Measurements from ENCODE around the gene DIO3. TPM values are rescaled to one million over a fixed set of nuclear protein-coding genes. Genes with fewer than 3 reads are reported as not detected.
A peak's percentile ranks its signal among the peaks of the same experiment; 100 is the strongest.

DIO3 gene
- total RNA-seq, 2 experiments from 2014 or later: not detected

- no peak for DNase-seq (ENCODE audit: low spot score)
- CTCF ChIA-PET (ENCODE audit: unreplicated experiment): interaction anchor here (0.7 kb wide), 1 partner anchor 948 kb away, joined by 15 read pairs; no protein-coding TSS in a partner anchor
- Histone ChIP-seq H3K4me3 (ENCODE audit: low read depth, low read length, poor library complexity, severe bottlenecking) (no peak overlapping the region), H4K20me1 (ENCODE audit: insufficient read depth, low read length) (no peaks in the 10 kb centered on the region), H3K79me2 (ENCODE audit: insufficient read depth, low read depth, low read length) (no peaks in the 10 kb centered on the region), H3K9me2 (ENCODE audit: insufficient read depth, low read length) (no peaks in the 10 kb centered on the region), H3K4me2 (ENCODE audit: low read length) (peak overlapping the region; percentile 64), H2AFZ (ENCODE audit: low read length) (peak overlapping the region; percentile 48; the same call in 1 of the 2 replicates), H3K27ac (ENCODE audit: low read depth, low read length, poor library complexity, severe bottlenecking) (peak overlapping the region; percentile 33), H3K9me3 (ENCODE audit: low read length) (no peaks in the 10 kb centered on the region), H3K4me1 (ENCODE audit: insufficient read depth, low read length, poor library complexity, severe bottlenecking) (peaks cover 21% of the 10 kb centered on the region), H3K36me3 (ENCODE audit: insufficient read depth, low read length) (no peaks in the 10 kb centered on the region)
- POLR2A ChIA-PET: interaction anchor here (0.6 kb wide), 1 partner anchor 1896 kb away, joined by 3 read pairs; no protein-coding TSS in a partner anchor
- TF ChIP-seq EZH2phosphoT487 (IDR thresholded peaks at IDR 0.05; ENCODE audit: borderline replicate concordance, low read depth, low read length) (no peak), CTCF (conservative IDR thresholded peaks at IDR 0.05; ENCODE audit: low read length) (no peak)
- no TSS peak for BruUV-seq (replicated peaks)
- intact Hi-C loops (cut with micrococcal nuclease; ENCODE audit: unreplicated experiment): loop anchor here (10.0 kb wide), 1 partner anchor 197 kb away; no protein-coding TSS in a partner anchor
These were observed 699 bp downstream of the DIO3 start for GRCh38 chr14:101561897-101562490.

DNA sequence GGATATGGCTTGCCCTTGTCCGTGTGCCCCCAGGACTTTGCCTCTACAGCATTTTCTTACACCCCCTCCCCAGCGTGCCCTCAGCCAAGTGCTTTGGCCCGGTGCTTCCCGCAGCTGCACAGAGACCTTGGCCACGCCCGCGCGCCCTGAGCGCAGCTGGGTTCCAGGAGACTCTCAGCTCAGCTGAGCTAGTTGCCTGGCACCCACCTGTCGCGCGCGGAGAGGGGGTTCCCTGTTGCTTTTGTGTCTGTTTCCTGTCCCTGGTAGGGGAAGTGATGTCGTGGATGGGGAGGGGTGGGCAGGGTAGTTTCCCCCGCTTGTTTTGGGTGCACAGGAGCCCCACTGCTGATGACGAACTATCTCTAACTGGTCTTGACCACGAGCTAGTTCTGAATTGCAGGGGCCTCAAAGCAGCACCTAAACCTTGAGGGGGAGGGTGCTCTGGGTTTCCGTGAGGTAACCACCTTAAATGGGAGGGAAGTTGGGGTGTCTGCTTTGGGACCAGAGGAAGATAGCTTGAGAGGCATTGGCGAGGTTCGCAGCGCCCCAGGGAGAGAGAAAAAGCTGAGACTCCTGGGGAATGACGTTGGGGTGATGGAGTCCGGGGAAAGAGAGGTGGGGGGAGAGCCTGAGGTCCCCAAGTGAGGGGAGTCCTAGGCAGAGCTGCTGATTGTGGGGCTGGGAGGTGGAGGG lies 1.5 kb downstream of the DIO3 start:
- H3K27ac ChIP-seq (ENCODE audit: low read depth, low read length, poor library complexity, severe bottlenecking): peak overlapping the region; percentile 33
- DNase-seq (ENCODE audit: low spot score): peak; percentile 85
- H3K36me3 ChIP-seq (ENCODE audit: insufficient read depth, low read length): no peaks in the 10 kb centered on the region
- ChIA-PET POLR2A (interaction anchor here (0.6 to 1.0 kb wide), 4 partner anchors 81 to 1897 kb away, joined by 3 to 5 read pairs (median 4); no protein-coding TSS in a partner anchor), CTCF (ENCODE audit: unreplicated experiment) (interaction anchor here (0.6 to 0.7 kb wide), 2 partner anchors 709 to 949 kb away, joined by 3 to 15 read pairs; no protein-coding TSS in a partner anchor)
- no peak for TF ChIP-seq CTCF (conservative IDR thresholded peaks at IDR 0.05; ENCODE audit: low read length)
- no peak for TF ChIP-seq EZH2phosphoT487 (IDR thresholded peaks at IDR 0.05; ENCODE audit: borderline replicate concordance, low read depth, low read length)
- H3K79me2 ChIP-seq (ENCODE audit: insufficient read depth, low read depth, low read length): no peaks in the 10 kb centered on the region
- H3K9me2 ChIP-seq (ENCODE audit: insufficient read depth, low read length): no peaks in the 10 kb centered on the region
- H3K4me2 ChIP-seq (ENCODE audit: low read length): peak overlapping the region; percentile 64
- peak overlapping the region; percentile 48; the same call in 1 of the 2 replicates for H2AFZ ChIP-seq (ENCODE audit: low read length)
- H3K4me1 ChIP-seq (ENCODE audit: insufficient read depth, low read length, poor library complexity, severe bottlenecking): peaks cover 18% of the 10 kb centered on the region
- no TSS peak for BruUV-seq (replicated peaks)
- intact Hi-C loops (cut with micrococcal nuclease; ENCODE audit: unreplicated experiment): loop anchor here (10.0 kb wide), 1 partner anchor 198 kb away; no protein-coding TSS in a partner anchor
- H3K9me3 ChIP-seq (ENCODE audit: low read length): no peaks in the 10 kb centered on the region
- H4K20me1 ChIP-seq (ENCODE audit: insufficient read depth, low read length): no peaks in the 10 kb centered on the region
- H3K4me3 ChIP-seq (ENCODE audit: low read depth, low read length, poor library complexity, severe bottlenecking): peak overlapping the region; percentile 32
